HepG2 (cell line): Measurements from ENCODE around the gene RPA4. TPM values are rescaled to one million over a fixed set of nuclear protein-coding genes. Genes with fewer than 3 reads are reported as not detected.

Source experiments
- ATAC-seq: fragments of 200-7000 bp; cut with Tn5 transposase; 3 replicates; pipeline ENCODE4 v1.9.1; 2020; ENCODE audit warnings: mild to moderate bottlenecking, moderate library complexity
- BruUV-seq: library from RNA; stranded (reverse); fragments of 400-500 nt; replicated peaks from 2 replicates; lab custom pipeline; 2021; lab: Mats Ljungman, UMichigan
- CTCF ChIA-PET: fragments of 300-600 bp; formaldehyde crosslinking; extraction: SDS; loops from one replicate; lab custom pipeline; 2021; ENCODE audit warnings: low total read pairs, inconsistent platforms, low intra/inter-chr PET ratio; lab: Yijun Ruan, JAX
- POLR2A ChIA-PET: fragments of 350-600 bp; sonication (Branson Sonifier 250); formaldehyde crosslinking; loops from one replicate; lab custom pipeline; 2020; ENCODE audit warnings: antibody characterized with exemption, inconsistent platforms; lab: Yijun Ruan, JAX
- DNase-seq: peaks from one replicate; pipeline ENCODE4 v3.0.0-alpha.2; 2015; ENCODE audit warnings: low spot score
- FAIRE-seq: peaks from 3 replicates; lab custom pipeline; 2011; peaks lifted over from hg19 to GRCh38; lab: Jason Lieb, UNC
- H2AFZ ChIP-seq: one replicate; pipeline ENCODE4 v1.6.1; 2011; ENCODE audit warnings: low read length, inconsistent platforms
- H3K27ac ChIP-seq: fragments of 300-600 bp; 3 replicates; pipeline ENCODE4 v1.8.0; 2011; ENCODE audit warnings: mixed run types, mild to moderate bottlenecking, mixed read lengths, low read length, inconsistent platforms; ENCODE audit not compliant: insufficient read depth; ENCODE audit errors: extremely low read length
- H3K27me3 ChIP-seq, 2 experiments: fragments of 200-600 bp in 1 of 2; 2 replicates in 1 of 2; 3 replicates in 1 of 2; pipeline versions ENCODE4 v1.6.0 to v1.8.0; 2011; ENCODE audit warnings: low read length in 2 of 2, mild to moderate bottlenecking in 2 of 2, moderate library complexity in 2 of 2, inconsistent platforms in 1 of 2; ENCODE audit not compliant: insufficient read depth in 2 of 2, control insufficient read depth in 1 of 2
- H3K36me3 ChIP-seq, 2 experiments: fragments of 200-600 bp in 1 of 2; replicated peaks in 1 of 2; 2 replicates in 1 of 2; 3 replicates in 1 of 2; pipeline versions ENCODE4 v1.5.1 to v1.8.0; 2011; ENCODE audit warnings: low read length in 2 of 2, inconsistent platforms in 1 of 2; ENCODE audit not compliant: insufficient read depth in 2 of 2, control insufficient read depth in 1 of 2
- H3K4me1 ChIP-seq: 2 replicates; pipeline ENCODE4 v1.5.1; 2012; ENCODE audit warnings: low read length, inconsistent platforms; ENCODE audit not compliant: insufficient read depth
- H3K4me2 ChIP-seq: 2 replicates; pipeline ENCODE4 v1.6.0; 2011; ENCODE audit warnings: low read depth, low read length, inconsistent platforms
- H3K4me3 ChIP-seq, 3 experiments: fragments of 200-600 bp in 1 of 3; sonication (generic), shearing (Covaris generic) in 1 of 3; replicated peaks in 1 of 3; 2 replicates each; pipeline ENCODE4 v1.5.1; 2011 to 2016; ENCODE audit warnings: low read length in 3 of 3, inconsistent platforms in 2 of 3, low read depth in 2 of 3, mild to moderate bottlenecking in 2 of 3, control low read depth in 1 of 3, mixed read lengths in 1 of 3; ENCODE audit not compliant: insufficient read depth in 1 of 3
- H3K79me2 ChIP-seq: one replicate; pipeline ENCODE4 v1.6.1; 2011; ENCODE audit warnings: low read length, inconsistent platforms; ENCODE audit not compliant: insufficient read depth
- H3K9ac ChIP-seq: 2 replicates; pipeline ENCODE4 v1.6.0; 2011; ENCODE audit warnings: mild to moderate bottlenecking, low read depth, low read length, inconsistent platforms; ENCODE audit not compliant: insufficient read depth
- H3K9me3 ChIP-seq: 2 replicates; pipeline ENCODE4 v1.5.1; 2012; ENCODE audit warnings: mild to moderate bottlenecking, low read length
- H4K20me1 ChIP-seq: 2 replicates; pipeline ENCODE4 v1.6.0; 2011; ENCODE audit warnings: inconsistent platforms, mild to moderate bottlenecking, low read length, moderate library complexity; ENCODE audit not compliant: insufficient read depth
- ELF3 ChIP-seq: IDR thresholded peaks from 2 replicates; pipeline ENCODE4 v1.6.1; 2016; ENCODE audit warnings: missing genetic modification reagents, missing compliant biosample characterization
- HNRNPLL ChIP-seq: fragments of 200-400 bp; formaldehyde crosslinking; IDR thresholded peaks from 2 replicates; pipeline ENCODE4 v1.6.1; 2017; ENCODE audit warnings: mild to moderate bottlenecking, low read depth, low read length; ENCODE audit not compliant: poor library complexity, severe bottlenecking
- PAF1 ChIP-seq: IDR thresholded peaks from 2 replicates; pipeline ENCODE4 v1.6.1; 2016; ENCODE audit warnings: missing genetic modification reagents, missing compliant biosample characterization
- RXRA ChIP-seq: sonication (generic); formaldehyde crosslinking; IDR thresholded peaks from 2 replicates; pipeline ENCODE4 v1.5.1; 2020; ENCODE audit warnings: missing genetic modification reagents
- SALL2 ChIP-seq: sonication (generic); formaldehyde crosslinking; IDR thresholded peaks from 2 replicates; pipeline ENCODE4 v1.8.1; 2023; ENCODE audit warnings: mild to moderate bottlenecking, missing genetic modification reagents, inconsistent platforms
- SMARCC2 ChIP-seq: fragments of 450-650 bp; IDR thresholded peaks from 2 replicates; pipeline ENCODE4 v1.6.1; 2017; ENCODE audit warnings: antibody characterized with exemption, mild to moderate bottlenecking
- ZNF20 ChIP-seq: sonication (generic); formaldehyde crosslinking; IDR thresholded peaks from 2 replicates; pipeline ENCODE4 v1.4.0; 2020; ENCODE audit warnings: mild to moderate bottlenecking, moderate library complexity, missing genetic modification reagents
- ZNF292 ChIP-seq: sonication (generic); formaldehyde crosslinking; IDR thresholded peaks from 2 replicates; pipeline ENCODE4 v1.8.1; 2022; ENCODE audit warnings: mild to moderate bottlenecking, low read depth, missing genetic modification reagents, borderline replicate concordance
- WGBS: methylation state at CpG from one replicate; pipeline ENCODE4 v1.1.6; 2017; ENCODE audit warnings: low lambda C conversion rate; 5-methylcytosine and 5-hydroxymethylcytosine counted together
- in situ Hi-C: cut with HindIII; loops from 2 replicates; pipeline ENCODE4 v1.10.0; 2017; ENCODE audit warnings: low pct_unique_long_range_greater_than_20kb; ENCODE audit not compliant: extremely low pct_ligation_motif_present
- intact Hi-C: fragments of 100-400 bp; cut with micrococcal nuclease; formaldehyde crosslinking; loops from one replicate; pipeline ENCODE4 v1.10.0; 2022; ENCODE audit not compliant: unreplicated experiment
- polyA plus RNA-seq, 8 experiments: library from polyadenylated mRNA; depleted of rRNA in 3 of 8; stranded (reverse) in 7 of 8; unstranded in 1 of 8; fragments of >200 nt; fragmentation: Illumina TruSeq in 4 of 8; extraction: Trizol in 4 of 8; gene quantifications; 2 replicates each; pipeline versions ENCODE4 v1.2.1 to v1.2.3, GENCODE V29; 2011 to 2016; ENCODE audit warnings: low read depth in 4 of 8, missing spikeins in 1 of 8, mixed read lengths in 1 of 8; ENCODE audit not compliant: insufficient read depth in 1 of 8
- total RNA-seq, 5 experiments: library from RNA; depleted of rRNA; stranded (reverse); fragments of >200 nt; fragmentation: Illumina TruSeq; extraction: Trizol; gene quantifications; 2 replicates each; pipeline ENCODE4 v1.2.3, GENCODE V29; 2016; ENCODE audit warnings: low read depth in 1 of 5
- TF ChIP-seq, protein P1 (sequence below): sonication (generic); formaldehyde crosslinking; IDR thresholded peaks from 2 replicates; pipeline ENCODE4 v1.5.1; 2020; ENCODE audit warnings: mild to moderate bottlenecking, moderate library complexity, missing genetic modification reagents
- TF ChIP-seq, protein P2 (sequence below): sonication (generic); formaldehyde crosslinking; IDR thresholded peaks from 2 replicates; pipeline ENCODE4 v1.9.0; 2022; ENCODE audit warnings: low read depth, missing genetic modification reagents
- TF ChIP-seq, protein P3 (sequence below): sonication (generic); formaldehyde crosslinking; IDR thresholded peaks from 2 replicates; pipeline ENCODE4 v1.4.0; 2020; ENCODE audit warnings: missing genetic modification reagents, borderline replicate concordance

The RPA4 gene
- total and polyA plus RNA-seq, 2 of the 13 experiments (the other 11 are each of a cell fraction or from before 2014, with no cell fraction given) = 0.38 TPM; not detected in 1

DNA sequence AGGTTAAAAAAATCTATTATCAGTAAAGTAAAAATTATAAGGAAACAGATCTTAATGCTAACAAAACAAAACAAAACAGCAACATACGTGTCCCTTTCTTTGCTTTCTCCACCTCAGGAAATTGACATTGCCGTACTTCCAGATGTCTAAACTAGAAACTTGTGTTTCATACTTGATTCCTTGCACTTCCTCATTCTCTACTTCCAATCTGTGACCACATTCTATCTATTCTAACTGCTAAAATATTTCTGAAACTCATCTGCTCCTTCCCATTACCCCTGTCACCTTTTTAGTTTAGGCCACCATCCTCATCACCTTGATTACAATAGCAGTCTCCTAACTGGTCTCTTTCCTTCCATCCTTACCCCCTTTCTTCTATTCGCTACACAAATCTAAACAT is 22.5 kb upstream of the RPA4 start:
- H3K4me2 ChIP-seq = no peak overlapping the region
- in situ Hi-C loops (no loop called here), intact Hi-C loops (no loop called here)
- no peak for ATAC-seq
- H4K20me1 ChIP-seq = no peaks in the 10 kb centered on the region
- H3K9me3 ChIP-seq = no peaks in the 10 kb centered on the region
- H3K36me3 ChIP-seq = no peaks in the 10 kb centered on the region
- ChIA-PET POLR2A (no interaction called here), CTCF (no interaction called here)
- no peaks in the 10 kb centered on the region for H3K79me2 ChIP-seq
- WGBS = 100% methylated on average over 3 of the region's 3 CpGs
- no peaks in the 10 kb centered on the region for H3K27me3 ChIP-seq
- no peak overlapping the region for H3K27ac ChIP-seq
- TF ChIP-seq ZNF20 (CRISPR knock-in tag) (no peak), HNRNPLL (no peak), SALL2 (no peak), ELF3 (CRISPR knock-in tag) (no peak), RXRA (CRISPR knock-in tag) (no peak), PAF1 (CRISPR knock-in tag) (no peak), SMARCC2 (no peak), ZNF292 (CRISPR knock-in tag) (no peak)
- TF ChIP-seq, protein P1, sequence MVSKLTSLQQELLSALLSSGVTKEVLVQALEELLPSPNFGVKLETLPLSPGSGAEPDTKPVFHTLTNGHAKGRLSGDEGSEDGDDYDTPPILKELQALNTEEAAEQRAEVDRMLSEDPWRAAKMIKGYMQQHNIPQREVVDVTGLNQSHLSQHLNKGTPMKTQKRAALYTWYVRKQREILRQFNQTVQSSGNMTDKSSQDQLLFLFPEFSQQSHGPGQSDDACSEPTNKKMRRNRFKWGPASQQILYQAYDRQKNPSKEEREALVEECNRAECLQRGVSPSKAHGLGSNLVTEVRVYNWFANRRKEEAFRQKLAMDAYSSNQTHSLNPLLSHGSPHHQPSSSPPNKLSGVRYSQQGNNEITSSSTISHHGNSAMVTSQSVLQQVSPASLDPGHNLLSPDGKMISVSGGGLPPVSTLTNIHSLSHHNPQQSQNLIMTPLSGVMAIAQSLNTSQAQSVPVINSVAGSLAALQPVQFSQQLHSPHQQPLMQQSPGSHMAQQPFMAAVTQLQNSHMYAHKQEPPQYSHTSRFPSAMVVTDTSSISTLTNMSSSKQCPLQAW = no peak
- TF ChIP-seq, protein P2, sequence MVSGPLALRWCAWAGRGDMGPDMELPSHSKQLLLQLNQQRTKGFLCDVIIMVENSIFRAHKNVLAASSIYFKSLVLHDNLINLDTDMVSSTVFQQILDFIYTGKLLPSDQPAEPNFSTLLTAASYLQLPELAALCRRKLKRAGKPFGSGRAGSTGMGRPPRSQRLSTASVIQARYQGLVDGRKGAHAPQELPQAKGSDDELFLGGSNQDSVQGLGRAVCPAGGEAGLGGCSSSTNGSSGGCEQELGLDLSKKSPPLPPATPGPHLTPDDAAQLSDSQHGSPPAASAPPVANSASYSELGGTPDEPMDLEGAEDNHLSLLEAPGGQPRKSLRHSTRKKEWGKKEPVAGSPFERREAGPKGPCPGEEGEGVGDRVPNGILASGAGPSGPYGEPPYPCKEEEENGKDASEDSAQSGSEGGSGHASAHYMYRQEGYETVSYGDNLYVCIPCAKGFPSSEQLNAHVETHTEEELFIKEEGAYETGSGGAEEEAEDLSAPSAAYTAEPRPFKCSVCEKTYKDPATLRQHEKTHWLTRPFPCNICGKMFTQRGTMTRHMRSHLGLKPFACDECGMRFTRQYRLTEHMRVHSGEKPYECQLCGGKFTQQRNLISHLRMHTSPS (CRISPR knock-in tag) = no peak
- TF ChIP-seq, protein P3, sequence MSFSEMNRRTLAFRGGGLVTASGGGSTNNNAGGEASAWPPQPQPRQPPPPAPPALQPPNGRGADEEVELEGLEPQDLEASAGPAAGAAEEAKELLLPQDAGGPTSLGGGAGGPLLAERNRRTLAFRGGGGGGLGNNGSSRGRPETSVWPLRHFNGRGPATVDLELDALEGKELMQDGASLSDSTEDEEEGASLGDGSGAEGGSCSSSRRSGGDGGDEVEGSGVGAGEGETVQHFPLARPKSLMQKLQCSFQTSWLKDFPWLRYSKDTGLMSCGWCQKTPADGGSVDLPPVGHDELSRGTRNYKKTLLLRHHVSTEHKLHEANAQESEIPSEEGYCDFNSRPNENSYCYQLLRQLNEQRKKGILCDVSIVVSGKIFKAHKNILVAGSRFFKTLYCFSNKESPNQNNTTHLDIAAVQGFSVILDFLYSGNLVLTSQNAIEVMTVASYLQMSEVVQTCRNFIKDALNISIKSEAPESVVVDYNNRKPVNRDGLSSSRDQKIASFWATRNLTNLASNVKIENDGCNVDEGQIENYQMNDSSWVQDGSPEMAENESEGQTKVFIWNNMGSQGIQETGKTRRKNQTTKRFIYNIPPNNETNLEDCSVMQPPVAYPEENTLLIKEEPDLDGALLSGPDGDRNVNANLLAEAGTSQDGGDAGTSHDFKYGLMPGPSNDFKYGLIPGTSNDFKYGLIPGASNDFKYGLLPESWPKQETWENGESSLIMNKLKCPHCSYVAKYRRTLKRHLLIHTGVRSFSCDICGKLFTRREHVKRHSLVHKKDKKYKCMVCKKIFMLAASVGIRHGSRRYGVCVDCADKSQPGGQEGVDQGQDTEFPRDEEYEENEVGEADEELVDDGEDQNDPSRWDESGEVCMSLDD = no peak
- no peak overlapping the region for H3K4me3 ChIP-seq
- DNase-seq = no peak
- H3K9ac ChIP-seq = no peak overlapping the region
- H2AFZ ChIP-seq = no peak overlapping the region
- FAIRE-seq = no peak
- no peaks in the 10 kb centered on the region for H3K4me1 ChIP-seq
- no TSS peak for BruUV-seq
